Gastrocnemius medialis (tissue), 4 donors: Measurements from ENCODE around the gene AP2B1. TPM values are rescaled to one million over a fixed set of nuclear protein-coding genes. Genes with fewer than 3 reads are reported as not detected.

Experiments used
- ATAC-seq, 2 donors: fragments of 150-250 bp; one replicate each; pipeline ENCODE4 v1.9.1; 2016
- DNase-seq, 2 donors: peaks; one replicate each; pipeline ENCODE4 v3.0.0-alpha.2; 2019
- H3K27ac ChIP-seq, 4 donors: fragments of 200-600 bp; sonication (generic); 1 replicate in 1 of 4; 2 replicates in 3 of 4; pipeline ENCODE4 v1.5.1; 2016 to 2018; ENCODE audit warnings: mild to moderate bottlenecking in 2 of 4, moderate library complexity in 1 of 4
- H3K27me3 ChIP-seq, 3 donors: fragments of 200-600 bp; sonication (generic) in 2 of 3; 1 replicate in 1 of 3; 2 replicates in 2 of 3; pipeline versions ENCODE4 v1.5.1 to v1.6.0; 2016 to 2019; ENCODE audit warnings: mild to moderate bottlenecking in 1 of 3, moderate library complexity in 1 of 3
- H3K36me3 ChIP-seq, 2 donors: fragments of 200-600 bp; sonication (generic) in 1 of 2; one replicate each; pipeline ENCODE4 v1.5.1; 2017 to 2018
- H3K4me1 ChIP-seq, 2 donors: fragments of 200-600 bp; sonication (generic) in 1 of 2; one replicate each; pipeline ENCODE4 v1.5.1; 2016 to 2017; ENCODE audit warnings: mild to moderate bottlenecking in 2 of 2
- H3K4me3 ChIP-seq, 4 donors: fragments of 200-600 bp; sonication (generic) in 3 of 4; 1 replicate in 1 of 4; 2 replicates in 3 of 4; pipeline ENCODE4 v1.5.1; 2016 to 2019; ENCODE audit warnings: mild to moderate bottlenecking in 2 of 4
- H3K9me3 ChIP-seq, 3 donors: fragments of 200-600 bp; sonication (generic) in 2 of 3; 1 replicate in 1 of 3; 2 replicates in 2 of 3; pipeline ENCODE4 v1.5.1; 2016 to 2019
- POLR2A ChIP-seq, 2 donors: fragments of 450-650 bp; IDR thresholded peaks; one replicate each; pipeline ENCODE4 v1.6.1; 2017; ENCODE audit warnings: antibody characterized with exemption in 2 of 2, mild to moderate bottlenecking in 2 of 2, moderate library complexity in 2 of 2
- in situ Hi-C, 4 donors: fragments of 200-750 bp; cut with MboI; loops; one replicate each; pipeline versions ENCODE4 v1.15.0 to v1.8.0; 2017; ENCODE audit warnings: low sequenced_read_pairs in 4 of 4
- intact Hi-C: fragments of 100-400 bp; cut with DNase I; formaldehyde crosslinking; loops from one replicate; pipeline ENCODE4 v1.15.1; 2023; ENCODE audit warnings: low total_unique reads
- total RNA-seq, 4 donors: library from RNA; depleted of rRNA; stranded (reverse); fragments of >200 nt; gene quantifications; one replicate each; pipeline versions ENCODE4 v1.1.0 to v1.2.3, GENCODE V29; 2016
- TF ChIP-seq, protein P1 (sequence below), 5 experiments: fragments of 450-650 bp in 3 of 5; fragments of 200-600 bp in 2 of 5; sonication (generic) in 2 of 5; IDR thresholded peaks in 4 of 5; conservative IDR thresholded peaks in 1 of 5; 1 replicate in 4 of 5; 2 replicates in 1 of 5; pipeline ENCODE4 v1.5.1; 2016 to 2019; ENCODE audit warnings: antibody characterized with exemption in 5 of 5, mild to moderate bottlenecking in 3 of 5, moderate library complexity in 3 of 5

Gene AP2B1
- total RNA-seq, 4 donors from 2014 or later = 31.3 to 48.7 (median 38.1) TPM

DNA sequence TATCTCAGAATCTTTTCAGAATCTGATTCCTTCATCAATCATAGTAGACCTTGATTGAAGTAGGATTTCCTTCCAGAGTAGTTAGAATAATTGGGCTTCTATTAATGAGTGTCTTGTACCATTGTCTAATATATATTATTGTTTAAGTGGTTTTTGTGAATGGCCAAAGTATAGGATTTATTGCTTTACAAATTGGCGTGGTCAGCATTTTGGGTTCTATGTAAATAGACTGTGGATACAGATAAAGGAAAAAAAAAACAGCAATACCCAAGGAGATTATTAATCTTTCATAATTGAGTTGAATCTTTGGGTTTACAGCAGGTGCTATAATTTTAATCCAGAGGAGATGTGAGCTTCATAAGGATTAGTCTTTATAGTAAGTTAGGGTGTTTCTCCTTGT lies 64.3 kb downstream of the AP2B1 start:
- Histone ChIP-seq H3K9me3 (no peaks in the 10 kb centered on the region), H3K4me3 (no peak overlapping the region), H3K4me1 (peaks cover 0 to 4% of the 10 kb centered on the region in 2 donors), H3K27ac (no peak overlapping the region), H3K27me3 (no peaks in the 10 kb centered on the region), H3K36me3 (peaks cover 0 to 29% of the 10 kb centered on the region in 2 donors)
- no peak for DNase-seq
- in situ Hi-C loops (no loop called here), intact Hi-C loops (loop anchor here (5.0 kb wide), 1 partner anchor 34 kb away; no protein-coding TSS in a partner anchor)
- TF ChIP-seq, protein P1, sequence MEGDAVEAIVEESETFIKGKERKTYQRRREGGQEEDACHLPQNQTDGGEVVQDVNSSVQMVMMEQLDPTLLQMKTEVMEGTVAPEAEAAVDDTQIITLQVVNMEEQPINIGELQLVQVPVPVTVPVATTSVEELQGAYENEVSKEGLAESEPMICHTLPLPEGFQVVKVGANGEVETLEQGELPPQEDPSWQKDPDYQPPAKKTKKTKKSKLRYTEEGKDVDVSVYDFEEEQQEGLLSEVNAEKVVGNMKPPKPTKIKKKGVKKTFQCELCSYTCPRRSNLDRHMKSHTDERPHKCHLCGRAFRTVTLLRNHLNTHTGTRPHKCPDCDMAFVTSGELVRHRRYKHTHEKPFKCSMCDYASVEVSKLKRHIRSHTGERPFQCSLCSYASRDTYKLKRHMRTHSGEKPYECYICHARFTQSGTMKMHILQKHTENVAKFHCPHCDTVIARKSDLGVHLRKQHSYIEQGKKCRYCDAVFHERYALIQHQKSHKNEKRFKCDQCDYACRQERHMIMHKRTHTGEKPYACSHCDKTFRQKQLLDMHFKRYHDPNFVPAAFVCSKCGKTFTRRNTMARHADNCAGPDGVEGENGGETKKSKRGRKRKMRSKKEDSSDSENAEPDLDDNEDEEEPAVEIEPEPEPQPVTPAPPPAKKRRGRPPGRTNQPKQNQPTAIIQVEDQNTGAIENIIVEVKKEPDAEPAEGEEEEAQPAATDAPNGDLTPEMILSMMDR (IDR thresholded peaks at IDR 0.05 in 4 of 5, conservative IDR thresholded peaks at IDR 0.05 in 1 of 5) = no peak
- TF ChIP-seq POLR2A (IDR thresholded peaks at IDR 0.05) = no peak
- no peak for ATAC-seq

DNA sequence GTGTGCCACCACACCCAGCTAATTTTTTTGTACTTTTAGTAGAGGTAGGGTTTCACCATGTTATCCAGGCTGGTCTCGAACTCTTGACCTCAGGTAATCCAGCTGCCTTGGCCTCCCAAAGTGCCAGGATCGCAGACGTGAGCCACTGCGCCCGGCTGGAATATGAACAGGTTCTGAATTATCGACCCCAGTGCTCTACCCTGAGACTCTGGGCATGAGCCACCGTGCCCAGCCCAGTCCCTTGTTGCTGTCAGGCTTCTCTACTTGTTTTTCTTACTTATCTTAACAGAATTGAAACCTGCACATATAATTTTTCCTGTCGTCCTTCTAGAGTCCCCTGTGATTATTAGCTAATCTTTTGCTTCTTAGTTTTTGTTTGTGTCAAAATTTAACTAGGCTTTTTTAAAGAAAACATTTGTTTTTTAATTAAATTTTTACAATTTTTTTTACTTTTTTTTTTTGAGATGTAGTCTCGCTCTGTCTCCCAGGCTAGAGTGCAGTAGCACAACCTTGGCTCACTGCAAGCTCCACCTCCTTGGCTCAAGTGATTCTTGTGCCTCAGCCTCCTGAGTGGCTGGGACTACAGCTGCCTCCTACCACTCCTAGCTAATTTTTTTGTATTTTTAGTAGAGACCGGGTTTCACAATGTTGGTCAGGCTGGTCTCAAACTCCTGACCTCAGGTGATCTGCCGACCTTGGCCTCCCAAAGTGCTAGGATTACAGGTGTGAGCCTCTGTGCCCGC lies 66.7 kb downstream of the AP2B1 start:
- in situ Hi-C loops = no loop called here
- intact Hi-C loops = loop anchor here (5.0 kb wide), 1 partner anchor 36 kb away; no protein-coding TSS in a partner anchor
- Histone ChIP-seq H3K4me1 (peaks cover 5 to 13% of the 10 kb centered on the region in 2 donors), H3K27ac (peak overlapping the region in 1 of 4 donors; percentile 27), H3K27me3 (no peaks in the 10 kb centered on the region), H3K4me3 (no peak overlapping the region), H3K9me3 (no peaks in the 10 kb centered on the region), H3K36me3 (peaks cover 0 to 23% of the 10 kb centered on the region in 2 donors)
- ATAC-seq (no peak), DNase-seq (no peak)
- TF ChIP-seq, protein P1 (IDR thresholded peaks at IDR 0.05 in 4 of 5, conservative IDR thresholded peaks at IDR 0.05 in 1 of 5) = no peak
- no peak for TF ChIP-seq POLR2A (IDR thresholded peaks at IDR 0.05)

DNA sequence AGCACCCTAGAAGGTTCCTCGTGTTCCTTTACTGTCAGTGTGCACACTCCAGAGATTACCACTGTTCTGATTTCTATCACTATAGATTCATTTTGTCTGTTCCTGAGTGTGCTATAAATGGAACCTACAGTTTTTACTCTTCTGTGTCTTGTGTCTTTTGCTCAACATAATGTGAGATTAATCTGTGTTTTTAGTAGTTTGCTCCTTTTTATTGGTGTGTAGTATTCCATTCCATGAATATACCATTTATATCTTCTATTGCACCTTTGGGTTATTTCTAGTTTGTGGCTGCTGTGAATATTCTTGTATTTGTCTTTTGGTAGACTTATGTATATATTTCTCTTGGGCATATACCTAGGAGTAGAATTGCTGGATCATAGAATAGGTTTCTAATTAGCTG lies 68.2 kb downstream of the AP2B1 start:
- Histone ChIP-seq H3K27ac (no peak overlapping the region), H3K9me3 (no peaks in the 10 kb centered on the region), H3K36me3 (peaks cover 0 to 32% of the 10 kb centered on the region in 2 donors), H3K27me3 (no peaks in the 10 kb centered on the region), H3K4me1 (peaks cover 13 to 23% of the 10 kb centered on the region in 2 donors), H3K4me3 (no peak overlapping the region)
- TF ChIP-seq, protein P1 (IDR thresholded peaks at IDR 0.05 in 4 of 5, conservative IDR thresholded peaks at IDR 0.05 in 1 of 5) = no peak
- TF ChIP-seq POLR2A (IDR thresholded peaks at IDR 0.05) = no peak
- intact Hi-C loops (no loop called here), in situ Hi-C loops (no loop called here)
- DNase-seq (no peak), ATAC-seq (no peak)

DNA sequence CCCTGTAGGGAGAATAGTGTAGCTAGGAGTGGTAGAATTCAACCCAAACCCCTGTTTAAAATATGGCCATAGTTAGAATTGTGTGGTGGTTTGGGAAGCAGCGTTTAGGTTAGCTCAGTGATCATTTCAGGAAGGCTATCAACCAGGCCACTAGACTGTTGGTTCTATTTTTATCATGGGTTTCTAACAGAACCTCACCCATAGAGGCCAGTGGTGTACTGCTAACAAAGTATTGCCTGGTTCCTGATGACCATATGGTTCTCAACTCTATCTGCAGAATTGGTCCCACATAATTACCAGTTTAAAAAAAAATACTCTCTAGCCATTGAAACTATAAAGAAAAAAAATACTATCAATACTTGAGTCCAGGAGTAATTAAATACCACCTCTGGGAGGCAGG lies 73.8 kb downstream of the AP2B1 start:
- TF ChIP-seq POLR2A (IDR thresholded peaks at IDR 0.05) = no peak
- TF ChIP-seq, protein P1 (IDR thresholded peaks at IDR 0.05 in 4 of 5, conservative IDR thresholded peaks at IDR 0.05 in 1 of 5) = peak in 3 of 5 experiments; percentile 34 to 42 (median 36)
- peak in 1 of 2 donors; percentile 2 for DNase-seq
- intact Hi-C loops = loop anchor here (1.0 to 10.0 kb wide), 2 partner anchors 86 to 164 kb away; no protein-coding TSS in a partner anchor
- no peaks in the 10 kb centered on the region for H3K27me3 ChIP-seq
- no peaks in the 10 kb centered on the region for H3K9me3 ChIP-seq
- H3K36me3 ChIP-seq = peaks cover 0 to 11% of the 10 kb centered on the region in 2 donors
- H3K4me3 ChIP-seq = no peak overlapping the region
- peak; percentile 88 to 96 for ATAC-seq
- peaks cover 28 to 31% of the 10 kb centered on the region in 2 donors for H3K4me1 ChIP-seq
- H3K27ac ChIP-seq = peak overlapping the region; percentile 26 to 58 (median 46)
- in situ Hi-C loops = loop anchor here in 1 of 4 donors (10.0 kb wide), 1 partner anchor 84 kb away; no protein-coding TSS in a partner anchor
